GM19351 (cell line): ENCODE data around the gene CDH26.
A peak's percentile ranks its signal among the peaks of the same experiment; 100 is the strongest.
"Not testable (repeated sequence)": the region's sequence is repeated elsewhere in the genome, so short reads cannot be mapped to it uniquely, and the experiment has no call there.

Source experiments
- ATAC-seq: cut with Tn5 transposase; IDR thresholded peaks from one replicate; pipeline ENCODE4 v1.9.1; 2021; ENCODE audit warnings: mild to moderate bottlenecking, moderate library complexity; ENCODE audit not compliant: unreplicated experiment

CDH26 gene

GRCh38 chr20:59940129-59940955, 17.9 kb upstream of the CDH26 start, which contains the start of the genes FAM217B and PPP1R3D:
FAM217B (plus strand) TSS chr20:59940389; CDS start chr20:59943944, 3,555 bp downstream.
PPP1R3D (minus strand) TSS chr20:59940305; CDS start chr20:59939931, 374 bp downstream.
- peak; percentile 90 for ATAC-seq

GRCh38 chr20:59940956-59941294, 17.3 kb upstream of the CDH26 start:
- ATAC-seq, result peak; percentile 12

DNA sequence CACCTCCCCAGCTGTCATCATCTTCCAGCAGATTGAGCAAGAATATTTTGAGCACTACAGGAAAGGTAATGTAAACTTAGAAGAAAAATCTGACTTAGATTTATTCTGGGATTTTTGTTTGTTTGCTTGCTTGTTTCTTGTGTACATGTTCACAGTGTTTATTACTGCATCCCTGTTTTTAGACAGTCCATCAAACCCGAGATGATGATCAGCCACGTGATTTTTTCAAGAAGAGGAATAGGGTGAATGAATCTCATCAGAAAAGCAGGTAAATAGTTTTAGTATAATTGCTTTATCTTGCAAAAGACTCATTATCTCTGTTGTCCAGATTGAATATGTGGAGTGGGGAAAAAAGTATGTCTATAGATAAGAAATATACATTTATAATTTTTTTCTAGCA, 16.0 kb upstream of the CDH26 start:
- ATAC-seq, result no peak

- ATAC-seq, result no peak
These were observed 13.5 kb upstream of the CDH26 start for GRCh38 chr20:59944726-59945125.

GRCh38 chr20:59945175-59945574, 13.0 kb upstream of the CDH26 start:
- no peak for ATAC-seq

DNA sequence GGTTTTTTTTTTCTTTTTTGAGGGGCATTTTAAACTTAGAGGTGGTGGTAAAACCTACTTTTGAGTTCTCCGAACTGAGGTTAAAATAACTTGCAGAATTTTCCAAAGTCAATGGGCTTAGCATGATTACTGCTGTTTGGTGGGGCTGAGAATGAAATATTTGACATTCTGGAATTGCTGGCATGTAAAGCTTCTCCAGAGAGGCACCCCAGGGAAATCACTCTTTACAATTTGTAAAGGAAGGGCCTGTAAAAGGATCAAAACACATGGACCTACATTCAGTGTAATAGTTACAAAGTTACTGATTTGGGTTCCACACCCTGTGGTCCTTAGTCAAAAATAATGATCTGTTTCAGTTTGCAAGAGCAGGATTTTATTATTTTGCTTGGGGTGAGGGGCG, 12.5 kb upstream of the CDH26 start:
- ATAC-seq, result no peak

DNA sequence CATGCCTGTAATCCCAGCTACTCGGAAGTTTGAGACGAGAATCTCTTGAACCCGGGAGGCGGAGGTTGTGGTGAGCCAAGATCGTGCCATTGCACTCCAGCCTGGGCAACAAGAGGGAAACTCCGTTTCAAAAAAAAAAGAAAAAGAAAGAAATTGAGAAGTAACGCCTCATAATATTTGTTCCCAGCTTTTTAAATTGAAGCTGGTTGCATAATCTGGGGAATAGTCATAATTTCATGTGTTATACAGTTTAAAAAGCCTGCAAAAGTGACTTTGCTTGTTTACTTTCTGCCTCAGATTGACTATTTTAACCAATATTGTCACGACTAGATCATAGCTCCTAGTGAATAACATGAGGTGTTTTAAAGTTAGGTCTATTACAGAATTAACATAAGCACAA, 10.8 kb upstream of the CDH26 start:
- no peak for ATAC-seq

DNA sequence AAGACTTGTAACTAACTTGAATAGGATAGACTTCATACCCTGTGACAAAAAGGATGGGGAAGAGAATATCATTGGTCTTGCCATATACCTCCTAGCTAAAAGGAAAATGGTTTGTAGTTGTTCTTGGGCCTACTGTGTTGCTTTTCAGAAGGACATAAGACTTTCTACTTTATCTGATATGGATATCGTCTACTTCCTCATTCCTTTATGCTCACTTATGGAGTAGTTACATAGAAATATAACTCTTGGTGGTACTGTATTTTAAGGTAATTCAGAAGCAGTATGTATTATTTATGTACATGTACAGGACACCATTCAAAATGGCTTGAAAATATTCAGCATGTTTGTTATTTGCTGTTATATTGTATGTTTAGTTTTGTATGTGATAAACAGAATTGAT, 10.0 kb upstream of the CDH26 start:
- no peak for ATAC-seq

- peak; percentile 75 for ATAC-seq
These were observed 9.1 kb upstream of the CDH26 start for GRCh38 chr20:59948828-59949720.

DNA sequence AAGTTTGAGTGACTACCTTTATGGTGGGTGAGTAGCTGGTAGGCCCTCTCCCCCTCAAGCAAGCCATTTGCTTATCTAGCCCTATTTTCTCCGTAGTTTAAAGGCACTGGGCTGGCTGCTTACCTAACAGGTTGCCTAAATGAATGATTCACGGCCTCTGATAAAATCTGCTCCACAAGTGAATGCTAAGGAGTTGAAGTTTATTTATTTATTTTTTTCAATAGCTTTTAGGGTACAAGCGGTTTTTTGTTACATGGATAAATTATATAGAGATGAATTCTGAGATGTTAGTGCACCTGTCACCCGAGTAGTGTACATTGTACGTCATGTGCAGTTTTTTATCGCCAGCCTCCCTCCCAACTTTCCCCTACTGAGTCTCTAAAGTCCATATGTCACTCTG, 8.3 kb upstream of the CDH26 start:
- ATAC-seq, result no peak

- no peak for ATAC-seq
These were observed 3.5 kb upstream of the CDH26 start for GRCh38 chr20:59954718-59955117.

GRCh38 chr20:59955131-59955796, 3.0 kb upstream of the CDH26 start:
- peak; percentile 62 for ATAC-seq

DNA sequence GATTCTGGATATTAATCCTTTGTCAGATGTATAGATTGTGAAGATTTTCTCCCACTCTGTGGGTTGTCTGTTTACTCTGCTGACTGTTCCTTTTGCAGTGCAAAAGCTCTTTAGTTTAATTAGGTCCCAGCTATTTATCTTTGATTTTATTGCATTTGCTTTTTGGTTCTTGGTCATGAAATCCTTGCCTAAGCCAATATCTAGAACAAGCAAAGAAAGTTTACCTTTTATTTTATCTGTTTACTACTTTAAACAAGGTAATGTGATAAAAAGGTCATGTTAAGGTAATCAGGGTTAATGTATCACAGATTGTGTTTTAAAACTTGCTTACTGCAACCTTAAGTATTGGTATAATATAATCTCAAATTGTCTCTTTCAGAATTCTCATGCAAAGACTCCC, 655 bp upstream of the CDH26 start:
- not testable (repeated sequence) for ATAC-seq

DNA sequence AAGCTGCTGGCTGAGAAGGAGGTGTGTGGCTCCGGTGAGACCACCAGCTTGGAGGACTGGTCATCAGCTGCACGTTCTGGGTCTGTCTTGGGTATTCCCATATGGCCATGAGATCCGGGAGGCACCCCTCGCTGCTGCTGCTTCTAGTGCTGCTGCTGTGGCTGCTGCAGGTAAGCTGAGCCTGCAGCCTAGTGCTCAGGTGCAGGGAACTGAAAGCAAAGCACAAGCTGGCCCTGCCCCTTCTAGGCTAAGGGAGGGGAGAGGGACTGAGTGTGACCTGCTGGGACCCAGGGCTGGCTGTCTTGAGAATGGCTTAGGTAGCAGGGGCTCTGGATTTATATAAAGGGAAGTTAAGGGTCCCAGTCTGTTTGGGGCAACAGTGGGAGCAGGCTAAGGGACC, 403 bp downstream of the CDH26 start:
- ATAC-seq, result no peak

GRCh38 chr20:59961423-59961822, 3.2 kb downstream of the CDH26 start:
- no peak for ATAC-seq

- ATAC-seq, result no peak
These were observed 3.9 kb downstream of the CDH26 start for GRCh38 chr20:59962155-59962554.

- ATAC-seq, result no peak
These were observed 8.2 kb downstream of the CDH26 start for GRCh38 chr20:59966428-59966827.

DNA sequence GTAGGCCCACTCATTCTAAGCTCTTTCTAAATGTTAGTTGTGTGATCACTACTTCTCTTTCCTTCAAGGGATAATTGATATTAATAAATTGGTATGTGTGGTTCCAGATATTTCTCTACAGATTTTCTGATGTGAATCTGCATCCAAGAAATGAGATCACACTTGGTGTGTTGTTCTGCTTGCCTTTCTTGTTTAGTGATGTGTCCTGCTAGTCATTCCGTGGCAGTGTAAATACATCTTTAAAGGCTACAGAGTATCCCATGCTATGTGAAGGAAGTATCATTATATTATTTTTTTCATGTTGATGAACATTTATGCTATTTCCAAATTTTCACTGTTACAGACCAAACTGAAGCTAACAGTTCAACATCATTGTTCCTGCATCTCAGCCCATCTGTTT, 13.2 kb downstream of the CDH26 start:
- ATAC-seq, result no peak

DNA sequence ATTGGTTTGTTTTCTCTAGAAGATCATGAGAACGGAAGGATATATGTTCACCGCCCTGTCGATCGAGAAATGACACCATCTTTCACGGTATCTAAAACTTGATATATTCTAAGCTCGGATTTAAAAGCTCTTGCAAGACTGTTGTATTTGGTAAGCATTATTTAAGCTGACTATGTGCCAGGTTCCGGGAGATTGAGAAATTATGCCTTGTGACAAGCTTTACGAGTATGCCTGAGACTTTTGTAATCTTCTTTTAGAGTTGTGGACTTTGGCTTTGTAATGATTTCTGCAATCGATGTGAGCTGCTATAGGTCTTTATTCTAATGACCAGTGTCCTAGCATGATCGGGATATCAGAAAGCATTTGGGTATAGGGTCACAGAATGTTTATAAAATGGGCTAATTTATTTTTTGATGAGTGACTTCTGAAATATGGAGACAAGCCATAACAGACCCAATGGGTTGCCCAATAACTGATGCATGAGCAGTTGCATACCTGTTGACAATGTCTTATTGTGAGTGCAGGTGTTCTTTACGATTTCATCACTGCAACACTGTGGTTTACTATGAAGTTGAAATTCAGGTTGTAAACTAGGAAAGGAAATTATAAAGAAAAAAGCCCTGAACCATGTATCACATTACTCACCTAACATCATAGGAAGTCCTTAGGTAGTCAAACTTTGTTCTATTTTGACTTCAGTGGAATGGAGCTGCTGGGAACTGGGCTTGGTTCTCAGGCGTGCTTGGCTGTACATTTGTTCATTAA, 14.0 kb downstream of the CDH26 start:
- no peak for ATAC-seq

GRCh38 chr20:59976156-59976782, 18.0 kb downstream of the CDH26 start:
- ATAC-seq, result no peak
